ENCODE data around the gene NFATC1.

Gene NFATC1

GRCh38 chr18:79517341-79517740 is 121.6 kb downstream of the NFATC1 start:
- no peak for DNase-seq

DNA sequence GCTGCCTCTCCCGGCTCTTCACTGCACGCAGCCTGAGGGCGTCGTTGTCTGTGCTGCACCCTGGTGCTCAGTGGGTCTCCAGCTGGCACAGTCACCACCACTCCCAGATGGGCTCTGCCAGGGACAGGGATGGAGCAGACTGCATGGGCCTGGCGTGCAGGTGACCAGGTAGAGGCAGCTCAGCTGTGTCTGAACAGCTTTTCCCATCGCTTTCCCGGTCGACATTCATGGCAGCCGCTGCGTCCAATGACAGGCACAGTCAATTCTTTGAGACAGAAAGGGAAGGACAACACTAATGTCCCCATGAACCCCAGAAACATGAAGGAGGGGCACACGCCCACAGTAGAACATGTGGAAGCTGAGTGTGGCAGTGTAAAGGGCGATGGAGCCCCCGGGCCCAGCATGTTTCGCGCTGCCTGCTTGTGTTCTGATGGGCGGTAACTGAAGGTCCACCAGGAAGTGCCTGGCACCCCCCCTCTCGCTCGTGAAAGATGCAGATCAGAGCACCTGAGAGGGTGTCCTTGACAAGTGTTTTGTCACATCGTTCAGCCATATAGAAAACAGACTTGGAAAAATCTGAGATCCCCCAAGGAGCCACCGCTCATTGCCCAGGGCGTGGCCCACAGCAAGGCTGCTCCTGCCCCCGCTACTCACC is 122.4 kb downstream of the NFATC1 start:
- DNase-seq, result no peak

DNA sequence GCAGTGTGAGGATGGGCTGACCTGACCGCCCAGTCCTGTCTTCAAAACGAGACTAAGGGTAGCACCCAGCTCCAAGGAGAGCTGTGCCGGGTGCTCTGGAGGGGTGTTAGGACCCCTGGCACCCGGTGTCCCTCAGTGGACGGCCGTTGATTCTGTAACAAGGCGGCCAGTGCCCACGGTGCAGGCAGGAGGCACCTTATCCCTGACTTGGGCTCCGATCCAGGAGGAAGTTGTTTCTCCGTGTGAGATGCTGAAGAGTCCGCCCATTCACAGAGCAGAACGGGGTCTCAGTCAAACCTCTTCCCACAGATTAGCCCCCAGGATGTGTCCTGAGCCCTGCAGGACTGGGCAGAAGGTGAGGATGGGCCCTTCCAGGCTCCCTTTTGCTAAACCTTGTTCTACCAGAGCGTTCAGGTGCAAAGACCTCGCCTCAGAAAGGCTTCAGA is 123.0 kb downstream of the NFATC1 start:
- no peak for DNase-seq

- peak in 1 of 58 donors; percentile 24 for DNase-seq
Observed at GRCh38 chr18:79519751-79520477, 124.2 kb downstream of the NFATC1 start.

DNA sequence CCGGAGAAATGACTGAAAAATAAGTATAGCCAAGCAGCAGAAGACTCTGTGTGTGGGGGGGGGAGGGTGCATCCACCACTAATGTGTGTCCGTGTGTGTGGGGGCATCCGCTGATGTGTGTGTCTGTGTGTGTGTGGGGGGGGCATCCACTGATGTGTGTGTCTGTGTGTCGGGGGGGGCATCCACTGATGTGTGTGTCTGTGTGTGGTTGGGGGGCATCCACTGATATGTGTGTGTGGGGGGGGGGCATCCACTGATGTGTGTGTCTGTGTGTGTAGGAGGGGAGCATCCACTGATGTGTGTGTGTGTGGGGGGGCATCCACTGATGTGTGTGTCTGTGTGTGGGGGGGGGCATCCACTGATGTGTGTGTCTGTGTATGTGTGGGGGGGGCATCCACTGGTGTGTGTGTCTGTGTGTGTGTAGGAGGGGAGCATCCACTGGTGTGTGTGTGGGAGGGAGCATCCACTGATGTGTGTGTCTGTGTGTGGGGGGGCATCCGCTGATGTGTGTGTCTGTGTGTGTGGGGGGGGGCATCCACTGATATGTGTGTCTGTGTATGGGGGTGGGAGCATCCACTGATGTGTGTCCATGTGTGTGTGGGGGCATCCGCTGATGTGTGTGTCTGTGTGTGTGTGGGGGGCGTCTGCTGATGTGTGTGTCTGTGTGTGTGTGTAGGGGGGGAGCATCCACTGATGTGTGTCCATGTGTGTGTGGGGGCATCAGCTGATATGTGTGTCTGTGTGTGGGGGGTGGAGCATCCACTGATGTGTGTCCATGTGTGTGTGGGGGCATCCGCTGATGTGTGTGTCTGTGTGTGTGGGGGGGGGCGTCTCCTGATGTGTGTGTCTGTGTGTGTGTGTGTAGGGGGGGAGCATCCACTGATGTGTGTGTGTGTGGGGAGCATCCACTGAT is 125.0 kb downstream of the NFATC1 start:
- no peak for DNase-seq

GRCh38 chr18:79521416-79522205 is 125.9 kb downstream of the NFATC1 start:
- DNase-seq, result no peak

- DNase-seq, result no peak
Observed at GRCh38 chr18:79522451-79523205, 126.9 kb downstream of the NFATC1 start.

DNA sequence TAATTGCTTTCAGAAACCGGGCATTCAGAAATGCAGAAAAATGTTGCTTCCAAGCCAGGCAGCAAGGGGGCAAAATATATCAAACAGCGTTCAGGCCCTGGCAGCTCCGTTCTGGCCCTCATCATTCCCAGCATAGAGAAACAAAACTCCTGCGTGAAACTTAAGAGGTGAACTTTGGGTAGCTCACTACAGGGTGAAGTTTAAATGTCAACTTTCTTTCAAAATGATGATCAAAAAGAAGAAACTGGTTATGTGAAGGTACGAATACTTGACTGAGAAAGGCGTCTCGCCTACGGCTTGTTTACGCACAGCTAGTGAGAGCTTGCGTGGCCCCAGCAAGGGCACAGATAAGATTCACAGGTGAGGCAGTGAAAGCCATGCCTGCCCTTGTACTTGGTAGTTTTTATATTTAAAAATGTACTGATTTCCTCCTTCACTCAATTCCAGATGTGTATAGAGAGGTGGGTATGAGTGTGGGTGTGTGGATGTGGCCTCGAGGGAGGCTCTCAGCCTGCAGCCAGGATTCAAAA is 127.5 kb downstream of the NFATC1 start:
- no peak for DNase-seq

GRCh38 chr18:79523736-79524180 is 128.0 kb downstream of the NFATC1 start:
- DNase-seq, result no peak

GRCh38 chr18:79524181-79525078 is 128.7 kb downstream of the NFATC1 start:
- no peak for DNase-seq

GRCh38 chr18:79525556-79526467 is 130.1 kb downstream of the NFATC1 start:
- DNase-seq, result peak in 24 of 58 donors; percentile 7 to 92 (median 32)

GRCh38 chr18:79526468-79527460 is 131.0 kb downstream of the NFATC1 start:
- DNase-seq, result no peak

DNA sequence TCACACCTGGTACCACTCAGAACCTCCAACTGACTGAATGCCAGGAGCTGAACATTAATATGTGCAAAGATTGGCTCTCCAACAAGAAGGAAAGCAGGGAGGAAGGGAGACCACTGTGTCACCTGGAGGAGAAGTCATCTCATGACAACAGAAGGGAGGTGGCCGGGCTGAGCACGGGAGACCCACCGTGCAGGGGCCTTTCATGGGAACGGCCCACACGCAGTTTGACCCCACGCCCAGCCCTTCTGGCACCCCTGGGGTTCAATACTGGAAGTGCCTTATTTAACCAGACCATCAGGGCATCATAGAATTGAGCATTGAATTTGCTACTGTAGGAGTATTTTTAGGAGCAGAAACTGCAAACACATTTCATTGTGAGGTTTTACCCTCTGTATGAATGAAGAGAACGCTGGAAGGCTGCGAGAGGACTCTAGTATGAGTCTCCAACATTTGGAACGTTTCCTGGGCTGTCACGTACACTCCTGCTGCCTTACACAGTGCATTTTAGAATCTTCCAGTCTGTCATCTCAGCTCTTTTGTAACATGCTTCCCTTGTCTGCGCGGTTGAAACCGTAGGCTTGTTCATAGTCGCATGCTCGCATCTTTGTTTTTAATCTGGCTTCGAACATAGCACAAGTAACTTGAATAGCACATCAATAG is 132.1 kb downstream of the NFATC1 start:
- no peak for DNase-seq

DNA sequence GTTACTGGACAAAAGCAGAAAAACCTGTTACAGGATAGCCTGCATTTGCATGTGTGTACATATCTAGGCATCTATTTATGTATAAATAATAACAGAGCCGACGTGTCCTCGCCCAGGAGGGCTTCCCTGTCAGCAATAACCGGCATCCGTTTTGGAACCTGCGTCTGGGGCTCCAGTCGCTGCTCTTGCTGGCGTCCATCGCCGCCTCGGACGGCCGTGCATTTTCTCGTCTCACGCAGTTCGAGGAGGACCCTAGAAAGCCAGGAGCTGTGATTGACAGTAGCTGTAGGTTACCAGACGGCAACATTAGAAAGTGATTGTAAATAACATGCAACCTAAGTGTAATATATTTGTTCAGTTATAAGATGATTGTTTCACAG is 132.6 kb downstream of the NFATC1 start:
- no peak for DNase-seq

- DNase-seq, result peak in 35 of 58 donors; percentile 13 to 59 (median 29)
Observed at GRCh38 chr18:79528846-79529245, 133.1 kb downstream of the NFATC1 start.

DNA sequence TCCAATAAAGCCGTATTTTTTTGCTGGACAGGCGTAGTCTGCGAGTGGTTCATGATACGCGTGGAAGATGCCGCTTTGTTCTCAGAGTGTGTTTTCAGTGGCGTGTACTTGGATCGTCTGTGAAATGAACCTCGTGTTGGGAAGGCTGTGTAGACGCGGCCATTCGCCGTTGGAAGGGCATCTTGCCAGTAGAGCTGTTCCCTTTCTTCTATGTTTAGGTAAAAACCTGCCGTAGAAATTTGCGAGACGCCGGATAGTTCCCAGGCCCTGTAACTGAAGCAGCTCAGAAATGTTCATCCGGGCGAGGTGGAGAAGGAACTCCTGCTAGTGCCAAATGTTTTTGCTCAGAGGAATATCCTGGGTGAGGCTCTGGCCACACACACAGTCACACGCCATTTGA is 133.6 kb downstream of the NFATC1 start:
- no peak for DNase-seq

All from anterior cingulate cortex (tissue), 58 donors.